Mesenchymal stem cell (in vitro differentiated cells and primary cell): ENCODE results near the gene CDK9.
A peak's percentile ranks its signal among the peaks of the same experiment; 100 is the strongest.

ENCODE experiments used
- DNase-seq: peaks from one replicate; pipeline ENCODE4 v3.0.0-alpha.2; 2013
- H2AFZ ChIP-seq: one replicate; pipeline ENCODE4 v1.6.1; 2013; ENCODE audit warnings: low read depth, mild to moderate bottlenecking, control low read depth, inconsistent platforms, low read length, moderate library complexity
- H2AK5ac ChIP-seq: 2 replicates; pipeline ENCODE4 v1.6.1; 2013; ENCODE audit warnings: low read length, moderate library complexity, mild to moderate bottlenecking, inconsistent platforms; ENCODE audit not compliant: severe bottlenecking
- H2BK120ac ChIP-seq: one replicate; pipeline ENCODE4 v1.6.1; 2013; ENCODE audit warnings: low read depth, mild to moderate bottlenecking, inconsistent platforms, low read length, moderate library complexity
- H2BK12ac ChIP-seq, 2 experiments: one replicate each; pipeline ENCODE4 v1.6.1; 2013; ENCODE audit warnings: inconsistent platforms in 2 of 2, low read length in 2 of 2, mild to moderate bottlenecking in 2 of 2, moderate library complexity in 2 of 2, control low read depth in 1 of 2
- H2BK15ac ChIP-seq: one replicate; pipeline ENCODE4 v1.6.1; 2013; ENCODE audit warnings: mild to moderate bottlenecking, low read depth, inconsistent platforms; ENCODE audit not compliant: poor library complexity, severe bottlenecking
- H2BK5ac ChIP-seq: 2 replicates; pipeline ENCODE4 v1.6.1; 2013; ENCODE audit warnings: low read depth, mild to moderate bottlenecking, low read length, control low read depth, inconsistent platforms; ENCODE audit not compliant: poor library complexity, severe bottlenecking
- H3K14ac ChIP-seq, 2 experiments: one replicate each; pipeline ENCODE4 v1.6.1; 2013; ENCODE audit warnings: inconsistent platforms in 2 of 2, low read length in 2 of 2, control low read depth in 1 of 2, mild to moderate bottlenecking in 1 of 2, moderate library complexity in 1 of 2
- H3K18ac ChIP-seq, 2 experiments: one replicate each; pipeline ENCODE4 v1.6.1; 2013; ENCODE audit warnings: inconsistent platforms in 2 of 2, low read length in 2 of 2, control low read depth in 1 of 2, low read depth in 1 of 2, mild to moderate bottlenecking in 1 of 2
- H3K23ac ChIP-seq, 2 experiments: one replicate each; pipeline ENCODE4 v1.6.1; 2013; ENCODE audit warnings: inconsistent platforms in 2 of 2, low read length in 2 of 2, mild to moderate bottlenecking in 2 of 2, moderate library complexity in 2 of 2, control low read depth in 1 of 2
- H3K27ac ChIP-seq: 2 replicates; pipeline ENCODE4 v1.5.1; 2013; ENCODE audit warnings: mild to moderate bottlenecking, moderate library complexity, low read length, control low read depth, inconsistent platforms; ENCODE audit not compliant: poor library complexity, severe bottlenecking
- H3K27me3 ChIP-seq, 2 experiments: 2 replicates each; pipeline versions ENCODE4 v1.6.1 to v1.7.0; 2013; ENCODE audit warnings: low read length in 2 of 2, mild to moderate bottlenecking in 2 of 2, moderate library complexity in 2 of 2, control low read depth in 1 of 2, inconsistent platforms in 1 of 2; ENCODE audit not compliant: control insufficient read depth in 1 of 2, insufficient read depth in 1 of 2
- H3K36me3 ChIP-seq, 2 experiments: 2 replicates each; pipeline versions ENCODE4 v1.6.1 to v1.7.0; 2013; ENCODE audit warnings: low read length in 2 of 2, control low read depth in 1 of 2, inconsistent platforms in 1 of 2, low read depth in 1 of 2, mild to moderate bottlenecking in 1 of 2; ENCODE audit not compliant: insufficient read depth in 2 of 2, control insufficient read depth in 1 of 2
- H3K4ac ChIP-seq, 2 experiments: one replicate each; pipeline ENCODE4 v1.6.1; 2013; ENCODE audit warnings: inconsistent platforms in 2 of 2, low read length in 2 of 2, mild to moderate bottlenecking in 2 of 2, moderate library complexity in 2 of 2, control low read depth in 1 of 2, low read depth in 1 of 2
- H3K4me1 ChIP-seq: 2 replicates; pipeline ENCODE4 v1.6.1; 2013; ENCODE audit warnings: low read depth, low read length, control low read depth; ENCODE audit not compliant: control insufficient read depth, insufficient read depth
- H3K4me2 ChIP-seq: 2 replicates; pipeline ENCODE4 v1.6.1; 2013; ENCODE audit warnings: low read length, mild to moderate bottlenecking, inconsistent platforms; ENCODE audit not compliant: poor library complexity, severe bottlenecking
- H3K4me3 ChIP-seq, 2 experiments: 2 replicates each; pipeline versions ENCODE4 v1.5.1 to v1.7.0; 2013; ENCODE audit warnings: low read length in 2 of 2, mild to moderate bottlenecking in 2 of 2, control low read depth in 1 of 2, low read depth in 1 of 2; ENCODE audit not compliant: insufficient read depth in 1 of 2
- H3K79me1 ChIP-seq: replicated peaks from 2 replicates; pipeline ENCODE4 v1.6.1; 2013; ENCODE audit warnings: mild to moderate bottlenecking, control low read depth, low read length, inconsistent platforms; ENCODE audit not compliant: poor library complexity, severe bottlenecking
- H3K9ac ChIP-seq: 2 replicates; pipeline ENCODE4 v1.7.0; 2013; ENCODE audit warnings: mild to moderate bottlenecking, low read length, moderate library complexity
- H3K9me3 ChIP-seq: 2 replicates; pipeline ENCODE4 v1.7.0; 2013; ENCODE audit warnings: mild to moderate bottlenecking, low read length; ENCODE audit not compliant: control insufficient read depth
- H4K8ac ChIP-seq: one replicate; pipeline ENCODE4 v1.6.1; 2013; ENCODE audit warnings: inconsistent platforms, mild to moderate bottlenecking, low read length, moderate library complexity
- H4K91ac ChIP-seq: one replicate; pipeline ENCODE4 v1.6.1; 2013; ENCODE audit warnings: mild to moderate bottlenecking, low read length, inconsistent platforms
- WGBS: methylation state at CpG from one replicate; pipeline ENCODE4 v1.1.7; 2013; ENCODE audit warnings: mixed read lengths; 5-methylcytosine and 5-hydroxymethylcytosine counted together

The CDK9 gene

DNA sequence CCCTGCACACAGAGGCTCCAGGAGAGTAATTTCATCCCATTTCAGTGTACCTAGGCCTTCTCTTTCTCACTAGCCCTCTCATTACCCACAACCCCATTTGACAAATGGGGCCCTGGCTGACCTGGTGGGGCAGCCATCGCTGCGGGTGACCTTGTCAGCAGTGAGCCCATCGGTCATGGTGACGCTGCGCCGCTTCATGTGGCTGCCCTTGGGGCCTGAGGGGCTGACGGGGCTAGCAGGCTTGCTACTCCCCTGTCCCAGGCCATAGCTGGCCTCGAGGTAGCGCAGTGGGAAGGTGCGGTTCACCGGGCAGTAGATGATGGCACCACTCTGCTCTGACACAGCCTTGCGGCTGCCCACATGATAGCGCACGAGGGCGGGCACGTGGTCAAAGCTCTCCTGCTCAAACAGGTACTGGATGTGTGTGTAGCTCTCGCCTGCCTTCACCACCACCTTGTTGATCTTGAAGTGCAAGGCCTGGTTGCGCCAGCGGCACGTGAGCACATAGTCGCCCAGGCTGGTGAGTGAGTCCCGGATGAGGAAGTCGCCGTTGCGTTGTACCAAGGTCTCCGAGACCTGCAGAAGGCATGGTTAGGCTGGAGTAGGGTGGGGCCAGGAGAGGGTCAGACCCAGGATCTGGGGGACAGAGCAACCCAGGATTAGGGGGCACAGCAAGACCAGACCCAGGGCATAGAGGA lies 36.6 kb upstream of the CDK9 start:
- Histone ChIP-seq H3K27me3 (peaks cover 43 to 50% of the 10 kb centered on the region in 2 experiments), H3K79me1 (no peaks in the 10 kb centered on the region), H3K27ac (no peak overlapping the region), H3K23ac (no peak overlapping the region), H3K4ac (no peak overlapping the region), H2BK5ac (no peak overlapping the region), H2AFZ (no peak overlapping the region), H3K9ac (no peak overlapping the region), H3K36me3 (peaks cover 0 to 3% of the 10 kb centered on the region in 2 experiments), H3K4me1 (no peaks in the 10 kb centered on the region), H2BK15ac (no peak overlapping the region), H3K9me3 (no peaks in the 10 kb centered on the region), H2AK5ac (no peak overlapping the region), H2BK12ac (no peak overlapping the region), H4K8ac (no peak overlapping the region), H3K4me3 (no peak overlapping the region), H2BK120ac (no peak overlapping the region), H3K14ac (no peak overlapping the region), H3K4me2 (no peak overlapping the region), H3K18ac (no peak overlapping the region), H4K91ac (no peak overlapping the region)
- 92% methylated on average over 26 of the region's 26 CpGs for WGBS
- DNase-seq: no peak

GRCh38 chr9:127751269-127752054 lies 34.4 kb upstream of the CDK9 start:
- H3K4me2 ChIP-seq: no peak overlapping the region
- 28% methylated on average over 10 of the region's 10 CpGs for WGBS
- H3K9me3 ChIP-seq: no peaks in the 10 kb centered on the region
- H3K14ac ChIP-seq: no peak overlapping the region
- peaks cover 0 to 3% of the 10 kb centered on the region in 2 experiments for H3K36me3 ChIP-seq
- no peak overlapping the region for H4K8ac ChIP-seq
- H2AK5ac ChIP-seq: no peak overlapping the region
- no peak overlapping the region for H2BK120ac ChIP-seq
- peak; percentile 43 for DNase-seq
- no peak overlapping the region for H2BK12ac ChIP-seq
- H3K4me3 ChIP-seq: no peak overlapping the region
- H3K9ac ChIP-seq: no peak overlapping the region
- no peak overlapping the region for H3K18ac ChIP-seq
- H3K79me1 ChIP-seq: no peaks in the 10 kb centered on the region
- H3K4ac ChIP-seq: no peak overlapping the region
- no peak overlapping the region for H2AFZ ChIP-seq
- H3K23ac ChIP-seq: no peak overlapping the region
- peaks cover 6% of the 10 kb centered on the region for H3K4me1 ChIP-seq
- H3K27me3 ChIP-seq: peaks cover 55 to 68% of the 10 kb centered on the region in 2 experiments
- H3K27ac ChIP-seq: no peak overlapping the region
- no peak overlapping the region for H2BK15ac ChIP-seq
- H2BK5ac ChIP-seq: no peak overlapping the region
- H4K91ac ChIP-seq: no peak overlapping the region

DNA sequence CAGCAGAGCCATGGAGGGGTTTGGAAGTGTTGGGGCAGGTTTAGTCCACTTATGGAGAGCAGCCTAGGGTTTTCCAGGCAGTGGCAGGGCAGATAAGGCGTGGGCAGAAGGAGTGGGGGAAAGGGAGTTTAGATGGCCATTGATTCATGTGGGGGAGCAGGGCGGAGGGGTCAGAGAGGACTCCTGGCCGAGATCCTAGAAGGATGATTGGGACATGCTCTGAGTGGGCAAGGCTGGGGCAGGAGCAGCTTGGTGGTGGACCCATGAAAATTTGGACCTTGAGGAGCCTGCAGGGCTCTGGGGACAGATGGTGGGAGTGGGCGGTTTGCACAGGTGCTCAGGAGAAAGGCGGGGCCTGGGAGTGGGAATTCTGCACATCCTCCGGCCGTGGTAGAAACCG lies 32.7 kb upstream of the CDK9 start:
- no peak for DNase-seq
- 84% methylated on average over 8 of the region's 8 CpGs for WGBS
- Histone ChIP-seq H3K4me3 (no peak overlapping the region), H4K8ac (no peak overlapping the region), H3K4me1 (peaks cover 6% of the 10 kb centered on the region), H4K91ac (no peak overlapping the region), H3K4me2 (no peak overlapping the region), H2BK15ac (no peak overlapping the region), H3K4ac (no peak overlapping the region), H3K27me3 (peaks cover 49 to 56% of the 10 kb centered on the region in 2 experiments), H2BK12ac (no peak overlapping the region), H3K9me3 (no peaks in the 10 kb centered on the region), H3K36me3 (peaks cover 0 to 3% of the 10 kb centered on the region in 2 experiments), H3K9ac (no peak overlapping the region), H3K79me1 (no peaks in the 10 kb centered on the region), H3K27ac (no peak overlapping the region), H3K23ac (no peak overlapping the region), H3K14ac (no peak overlapping the region), H2BK120ac (no peak overlapping the region), H2BK5ac (no peak overlapping the region), H2AFZ (no peak overlapping the region), H2AK5ac (no peak overlapping the region), H3K18ac (no peak overlapping the region)

- H2AK5ac ChIP-seq: no peak overlapping the region
- no peak overlapping the region for H3K4me2 ChIP-seq
- H3K4me1 ChIP-seq: peaks cover 6% of the 10 kb centered on the region
- no peak overlapping the region for H4K8ac ChIP-seq
- WGBS: 78% methylated on average over 7 of the region's 8 CpGs
- no peak overlapping the region for H3K4ac ChIP-seq
- no peak for DNase-seq
- no peak overlapping the region for H3K18ac ChIP-seq
- no peak overlapping the region for H3K4me3 ChIP-seq
- peaks cover 0 to 3% of the 10 kb centered on the region in 2 experiments for H3K36me3 ChIP-seq
- H2BK5ac ChIP-seq: no peak overlapping the region
- no peak overlapping the region for H2BK12ac ChIP-seq
- H2BK15ac ChIP-seq: no peak overlapping the region
- no peak overlapping the region for H3K14ac ChIP-seq
- no peaks in the 10 kb centered on the region for H3K9me3 ChIP-seq
- H3K27me3 ChIP-seq: peaks cover 46 to 54% of the 10 kb centered on the region in 2 experiments
- H3K9ac ChIP-seq: no peak overlapping the region
- no peak overlapping the region for H3K23ac ChIP-seq
- H3K79me1 ChIP-seq: no peaks in the 10 kb centered on the region
- H3K27ac ChIP-seq: no peak overlapping the region
- no peak overlapping the region for H2BK120ac ChIP-seq
- H2AFZ ChIP-seq: no peak overlapping the region
- H4K91ac ChIP-seq: no peak overlapping the region
Observed at GRCh38 chr9:127753622-127754021, 32.2 kb upstream of the CDK9 start.
